Caco-2 (cell line): Measurements from ENCODE around the gene ABHD17B. TPM values are rescaled to one million over a fixed set of nuclear protein-coding genes. Genes with fewer than 3 reads are reported as not detected.

ENCODE experiments used
- BruUV-seq: library from RNA; stranded (reverse); fragments of 400-500 nt; replicated peaks from 2 replicates; lab custom pipeline; 2021; lab: Mats Ljungman, UMichigan
- CTCF ChIA-PET: fragments of 300-600 bp; sonication (Branson Sonifier 250); formaldehyde crosslinking; loops from one replicate; lab custom pipeline; 2022; ENCODE audit warnings: antibody characterized with exemption; lab: Charles Lee
- POLR2A ChIA-PET: fragments of 300-600 bp; sonication (Branson Sonifier 250); formaldehyde crosslinking; loops from one replicate; lab custom pipeline; 2022; ENCODE audit warnings: antibody characterized with exemption; lab: Charles Lee
- DNase-seq, 2 experiments: peaks; one replicate each; pipeline versions ENCODE4 v3.0.0 to v3.0.0-alpha.2; 2020 to 2022
- H3K27me3 ChIP-seq: replicated peaks from 2 replicates; pipeline ENCODE4 v1.6.0; 2011; ENCODE audit warnings: low read length; ENCODE audit not compliant: control insufficient read depth, insufficient read depth
- H3K36me3 ChIP-seq: 2 replicates; pipeline ENCODE4 v1.5.1; 2011; ENCODE audit warnings: low read length; ENCODE audit not compliant: control insufficient read depth, insufficient read depth
- H3K4me1 ChIP-seq: fragments of 250-450 bp; sonication (Bioruptor Pico); 2 replicates; pipeline ENCODE4 v1.5.1; 2020; ENCODE audit warnings: mild to moderate bottlenecking
- H3K4me3 ChIP-seq: 2 replicates; pipeline ENCODE4 v1.5.1; 2011; ENCODE audit warnings: low read depth, mild to moderate bottlenecking, control low read depth, low read length
- H3K9me3 ChIP-seq: fragments of 250-450 bp; sonication (Bioruptor Pico); 2 replicates; pipeline ENCODE4 v1.5.1; 2020; ENCODE audit warnings: mild to moderate bottlenecking, moderate library complexity
- H3K27ac Mint-ChIP-seq: one replicate; pipeline ENCODE4 v1.8.0; 2022; ENCODE audit warnings: mixed read lengths; ENCODE audit not compliant: unreplicated experiment
- H3K27me3 Mint-ChIP-seq: one replicate; pipeline ENCODE4 v1.8.0; 2022; ENCODE audit warnings: mixed read lengths; ENCODE audit not compliant: insufficient read depth, unreplicated experiment
- H3K36me3 Mint-ChIP-seq: one replicate; pipeline ENCODE4 v1.8.0; 2022; ENCODE audit warnings: mild to moderate bottlenecking, mixed read lengths; ENCODE audit not compliant: insufficient read depth, unreplicated experiment
- H3K4me1 Mint-ChIP-seq: one replicate; pipeline ENCODE4 v1.8.0; 2022; ENCODE audit warnings: low read depth, mixed read lengths; ENCODE audit not compliant: unreplicated experiment
- H3K4me3 Mint-ChIP-seq: one replicate; pipeline ENCODE4 v1.8.0; 2022; ENCODE audit warnings: mild to moderate bottlenecking, moderate library complexity, mixed read lengths; ENCODE audit not compliant: unreplicated experiment
- H3K9me3 Mint-ChIP-seq: one replicate; pipeline ENCODE4 v1.8.0; 2022; ENCODE audit warnings: mixed read lengths; ENCODE audit not compliant: unreplicated experiment
- CTCF ChIP-seq, 2 experiments: fragments of 200-600 bp in 1 of 2; IDR thresholded peaks; 1 replicate in 1 of 2; 2 replicates in 1 of 2; pipeline versions ENCODE4 v1.5.1 to v1.8.0; 2011 to 2022; ENCODE audit warnings: antibody characterized with exemption in 1 of 2, control low read depth in 1 of 2, inconsistent platforms in 1 of 2, low read depth in 1 of 2, low read length in 1 of 2, mild to moderate bottlenecking in 1 of 2, moderate library complexity in 1 of 2; ENCODE audit not compliant: insufficient read depth in 1 of 2, severe bottlenecking in 1 of 2, unreplicated experiment in 1 of 2
- intact Hi-C: fragments of 100-400 bp; cut with micrococcal nuclease; formaldehyde crosslinking; loops from one replicate; pipeline ENCODE4 v1.10.0; 2022; ENCODE audit not compliant: unreplicated experiment
- total RNA-seq: library from RNA; stranded (reverse); gene quantifications from 2 replicates; pipeline ENCODE4 v1.2.3, GENCODE V29; 2022

ABHD17B gene
- total RNA-seq, 1 experiment from 2014 or later: 6.9 TPM

- no peaks in the 10 kb centered on the region for H3K4me1 ChIP-seq
- H3K4me3 Mint-ChIP-seq: no peak overlapping the region
- intact Hi-C loops: no loop called here
- BruUV-seq: no TSS peak
- no peaks in the 10 kb centered on the region for H3K27me3 Mint-ChIP-seq
- no peaks in the 10 kb centered on the region for H3K4me1 Mint-ChIP-seq
- H3K27ac Mint-ChIP-seq: no peak overlapping the region
- no peak overlapping the region for H3K4me3 ChIP-seq
- H3K36me3 ChIP-seq: no peaks in the 10 kb centered on the region
- DNase-seq: no peak
- ChIA-PET POLR2A (no interaction called here), CTCF (no interaction called here)
- H3K36me3 Mint-ChIP-seq: peaks cover 7% of the 10 kb centered on the region
- no peaks in the 10 kb centered on the region for H3K9me3 ChIP-seq
- no peak for TF ChIP-seq CTCF (IDR thresholded peaks at IDR 0.05; ENCODE audit: insufficient read depth in 1 of 2, low read depth in 1 of 2, low read length in 1 of 2, severe bottlenecking in 1 of 2, unreplicated experiment in 1 of 2)
- no peaks in the 10 kb centered on the region for H3K27me3 ChIP-seq
- no peaks in the 10 kb centered on the region for H3K9me3 Mint-ChIP-seq
These were observed 7.4 kb upstream of the ABHD17B start for GRCh38 chr9:71918419-71918818.

GRCh38 chr9:71916834-71917534 lies 6.0 kb upstream of the ABHD17B start:
- no peaks in the 10 kb centered on the region for H3K9me3 ChIP-seq
- no peak for DNase-seq
- TF ChIP-seq CTCF (IDR thresholded peaks at IDR 0.05; ENCODE audit: insufficient read depth in 1 of 2, low read depth in 1 of 2, low read length in 1 of 2, severe bottlenecking in 1 of 2, unreplicated experiment in 1 of 2): no peak
- intact Hi-C loops: no loop called here
- ChIA-PET CTCF (no interaction called here), POLR2A (no interaction called here)
- BruUV-seq: no TSS peak
- no peaks in the 10 kb centered on the region for H3K36me3 Mint-ChIP-seq
- H3K27me3 ChIP-seq: no peaks in the 10 kb centered on the region
- H3K9me3 Mint-ChIP-seq: no peaks in the 10 kb centered on the region
- no peak overlapping the region for H3K27ac Mint-ChIP-seq
- H3K36me3 ChIP-seq: no peaks in the 10 kb centered on the region
- H3K4me1 Mint-ChIP-seq: no peaks in the 10 kb centered on the region
- no peaks in the 10 kb centered on the region for H3K4me1 ChIP-seq
- no peaks in the 10 kb centered on the region for H3K27me3 Mint-ChIP-seq
- H3K4me3 ChIP-seq: no peak overlapping the region
- no peak overlapping the region for H3K4me3 Mint-ChIP-seq

GRCh38 chr9:71915495-71915894 lies 4.5 kb upstream of the ABHD17B start:
- no peaks in the 10 kb centered on the region for H3K27me3 Mint-ChIP-seq
- no peaks in the 10 kb centered on the region for H3K4me1 Mint-ChIP-seq
- H3K9me3 ChIP-seq: no peaks in the 10 kb centered on the region
- H3K4me1 ChIP-seq: no peaks in the 10 kb centered on the region
- peaks cover 7% of the 10 kb centered on the region for H3K36me3 Mint-ChIP-seq
- no peaks in the 10 kb centered on the region for H3K9me3 Mint-ChIP-seq
- no peak overlapping the region for H3K27ac Mint-ChIP-seq
- POLR2A ChIA-PET: no interaction called here
- no peak for DNase-seq
- no peak overlapping the region for H3K4me3 Mint-ChIP-seq
- CTCF ChIA-PET: no interaction called here
- no TSS peak for BruUV-seq
- intact Hi-C loops: no loop called here
- no peak overlapping the region for H3K4me3 ChIP-seq
- no peaks in the 10 kb centered on the region for H3K36me3 ChIP-seq
- TF ChIP-seq CTCF (IDR thresholded peaks at IDR 0.05; ENCODE audit: insufficient read depth in 1 of 2, low read depth in 1 of 2, low read length in 1 of 2, severe bottlenecking in 1 of 2, unreplicated experiment in 1 of 2): no peak
- no peaks in the 10 kb centered on the region for H3K27me3 ChIP-seq
